Left ventricle myocardium inferior (tissue), 1 donor: ENCODE results near the gene LCE5A. TPM values are rescaled to one million over a fixed set of nuclear protein-coding genes. Genes with fewer than 3 reads are reported as not detected.

Source experiments
- DNase-seq: peaks from one replicate; pipeline ENCODE4 v3.0.0-alpha.2; 2020
- H3K27ac ChIP-seq: fragments of 200-600 bp; replicated peaks from 2 replicates; pipeline ENCODE4 v1.8.0; 2021
- H3K27me3 ChIP-seq: fragments of 200-600 bp; 2 replicates; pipeline ENCODE4 v1.8.0; 2021; ENCODE audit warnings: low read depth
- H3K36me3 ChIP-seq: fragments of 200-600 bp; 2 replicates; pipeline ENCODE4 v1.8.0; 2021
- H3K4me1 ChIP-seq: fragments of 200-600 bp; 2 replicates; pipeline ENCODE4 v1.8.0; 2021
- H3K4me3 ChIP-seq: fragments of 200-600 bp; 2 replicates; pipeline ENCODE4 v1.8.0; 2021; ENCODE audit warnings: mild to moderate bottlenecking, moderate library complexity
- H3K9me3 ChIP-seq: fragments of 200-600 bp; replicated peaks from 2 replicates; pipeline ENCODE4 v1.8.0; 2021
- intact Hi-C: fragments of 100-400 bp; cut with micrococcal nuclease; formaldehyde crosslinking; loops from one replicate; pipeline ENCODE4 v1.11.0; 2022
- total RNA-seq: library from RNA; stranded (reverse); fragmentation: NEBNext Ultra II Directional; extraction: Animal tissue kit (Norgen Biotek cat#: 25700); gene quantifications from one replicate; pipeline ENCODE4 v1.2.1, GENCODE V29; 2021
- TF ChIP-seq, protein P1 (sequence below): fragments of 200-600 bp; IDR thresholded peaks from 2 replicates; pipeline ENCODE4 v1.8.0; 2021; ENCODE audit warnings: antibody characterized with exemption, mild to moderate bottlenecking, borderline replicate concordance
- donor health status: DM: no; HTN: yes; CAD: no; lungs with severe emphysema.

LCE5A gene
- total RNA-seq, 1 donor from 2014 or later, result not detected

DNA sequence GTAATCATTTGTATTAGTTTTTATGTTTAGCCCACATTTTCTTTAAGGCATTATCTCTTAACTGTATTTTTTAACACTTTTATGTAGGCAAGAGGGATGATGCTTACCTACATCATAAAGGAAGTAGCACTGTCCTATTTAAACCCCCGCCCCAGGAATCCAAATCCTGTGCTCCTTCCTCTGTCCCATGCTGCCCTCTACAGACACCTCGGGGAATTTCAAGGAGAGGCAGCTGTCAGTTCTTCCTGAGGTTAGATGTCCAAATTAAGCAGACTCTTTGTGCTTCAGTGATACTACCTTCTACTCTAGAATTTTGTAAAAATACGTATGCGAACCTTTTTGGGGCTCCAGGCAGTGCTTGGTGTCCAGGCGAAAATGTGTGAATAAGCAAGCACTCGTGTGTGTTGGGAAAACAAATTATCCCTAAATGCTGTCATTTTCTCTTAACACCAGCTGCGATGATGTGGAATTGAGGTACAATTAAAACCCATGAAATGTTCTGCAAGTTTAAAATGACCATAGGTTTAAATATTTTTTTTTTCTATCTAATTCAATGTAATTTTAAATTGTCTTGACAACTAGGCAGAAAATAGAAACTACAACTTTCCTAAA is 22.8 kb downstream of the LCE5A start:
- Histone ChIP-seq H3K4me3 (no peak overlapping the region), H3K4me1 (no peaks in the 10 kb centered on the region), H3K36me3 (no peaks in the 10 kb centered on the region), H3K27me3 (peaks cover 27% of the 10 kb centered on the region), H3K27ac (no peak overlapping the region), H3K9me3 (peaks cover 20% of the 10 kb centered on the region)
- DNase-seq, result no peak
- intact Hi-C loops, result no loop called here
- TF ChIP-seq, protein P1, sequence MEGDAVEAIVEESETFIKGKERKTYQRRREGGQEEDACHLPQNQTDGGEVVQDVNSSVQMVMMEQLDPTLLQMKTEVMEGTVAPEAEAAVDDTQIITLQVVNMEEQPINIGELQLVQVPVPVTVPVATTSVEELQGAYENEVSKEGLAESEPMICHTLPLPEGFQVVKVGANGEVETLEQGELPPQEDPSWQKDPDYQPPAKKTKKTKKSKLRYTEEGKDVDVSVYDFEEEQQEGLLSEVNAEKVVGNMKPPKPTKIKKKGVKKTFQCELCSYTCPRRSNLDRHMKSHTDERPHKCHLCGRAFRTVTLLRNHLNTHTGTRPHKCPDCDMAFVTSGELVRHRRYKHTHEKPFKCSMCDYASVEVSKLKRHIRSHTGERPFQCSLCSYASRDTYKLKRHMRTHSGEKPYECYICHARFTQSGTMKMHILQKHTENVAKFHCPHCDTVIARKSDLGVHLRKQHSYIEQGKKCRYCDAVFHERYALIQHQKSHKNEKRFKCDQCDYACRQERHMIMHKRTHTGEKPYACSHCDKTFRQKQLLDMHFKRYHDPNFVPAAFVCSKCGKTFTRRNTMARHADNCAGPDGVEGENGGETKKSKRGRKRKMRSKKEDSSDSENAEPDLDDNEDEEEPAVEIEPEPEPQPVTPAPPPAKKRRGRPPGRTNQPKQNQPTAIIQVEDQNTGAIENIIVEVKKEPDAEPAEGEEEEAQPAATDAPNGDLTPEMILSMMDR, result peak; percentile 43

DNA sequence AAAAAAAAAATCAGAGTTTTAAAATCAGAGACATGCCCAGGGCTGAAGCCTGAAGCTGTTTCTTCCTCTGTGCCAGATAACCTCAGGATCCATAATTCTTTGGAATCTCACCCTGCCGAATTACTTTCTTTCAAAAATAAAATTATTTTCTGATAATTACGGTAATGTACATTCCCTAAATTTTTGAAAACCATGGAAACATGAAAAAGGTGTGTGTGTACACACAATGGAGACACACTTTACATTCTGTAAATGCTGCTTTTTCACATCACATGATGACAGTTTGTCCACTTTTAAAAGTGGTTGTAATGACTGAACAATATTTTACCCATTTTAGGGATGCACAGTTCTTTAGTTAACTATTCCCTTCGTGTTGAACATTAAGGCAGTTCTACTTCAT is 25.2 kb downstream of the LCE5A start:
- Histone ChIP-seq H3K9me3 (peaks cover 10% of the 10 kb centered on the region), H3K4me3 (no peak overlapping the region), H3K27ac (no peak overlapping the region), H3K27me3 (peaks cover 29% of the 10 kb centered on the region), H3K36me3 (no peaks in the 10 kb centered on the region), H3K4me1 (no peaks in the 10 kb centered on the region)
- no peak for DNase-seq
- TF ChIP-seq, protein P1, result no peak
- intact Hi-C loops, result no loop called here

DNA sequence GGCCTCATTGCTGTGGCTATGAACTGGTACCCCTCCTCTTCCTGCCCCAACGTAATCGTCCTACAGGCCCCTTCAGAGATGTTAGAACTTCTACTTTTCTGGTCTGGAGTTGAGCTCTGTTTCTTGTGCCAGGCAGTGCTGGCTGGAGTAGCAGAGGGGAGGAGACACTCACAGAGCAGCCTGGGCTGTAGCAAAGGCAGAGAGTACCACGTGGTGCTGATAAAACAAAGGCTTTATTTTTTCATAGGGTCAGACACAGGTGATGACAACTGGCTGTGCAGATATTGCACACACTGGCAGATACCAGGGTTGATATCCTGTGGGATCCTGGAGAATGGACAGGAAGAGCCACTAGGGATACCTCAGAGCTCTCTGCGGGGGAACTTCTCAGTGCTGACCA is 26.9 kb downstream of the LCE5A start:
- no peak overlapping the region for H3K27ac ChIP-seq
- no peaks in the 10 kb centered on the region for H3K9me3 ChIP-seq
- no peak overlapping the region for H3K4me3 ChIP-seq
- DNase-seq, result no peak
- H3K4me1 ChIP-seq, result no peaks in the 10 kb centered on the region
- intact Hi-C loops, result no loop called here
- H3K27me3 ChIP-seq, result peaks cover 42% of the 10 kb centered on the region
- TF ChIP-seq, protein P1, result no peak
- no peaks in the 10 kb centered on the region for H3K36me3 ChIP-seq

GRCh38 chr1:152539901-152540300 is 29.3 kb downstream of the LCE5A start:
- no peak for DNase-seq
- intact Hi-C loops, result no loop called here

DNA sequence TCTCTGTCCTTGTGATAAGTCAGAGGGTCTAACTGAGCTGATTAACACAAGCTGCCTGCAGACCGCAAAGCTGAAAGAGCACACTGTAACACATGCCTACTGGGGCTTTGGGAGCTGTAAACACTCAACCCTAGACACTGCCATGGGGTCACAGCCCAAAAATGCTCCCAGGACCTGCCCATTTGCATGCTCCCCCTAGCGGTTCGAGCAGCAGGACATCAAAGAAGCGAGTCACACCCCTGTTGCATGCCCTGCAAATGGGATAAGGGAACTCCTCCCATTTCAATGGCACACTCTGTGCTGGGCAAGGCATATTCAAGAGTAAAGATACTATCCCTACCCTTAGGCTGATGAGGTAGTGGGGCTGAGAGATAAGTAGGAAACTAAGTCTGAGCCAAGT is 33.2 kb downstream of the LCE5A start:
- Histone ChIP-seq H3K4me1 (no peaks in the 10 kb centered on the region), H3K27ac (no peak overlapping the region), H3K27me3 (peaks cover 24% of the 10 kb centered on the region), H3K9me3 (peaks cover 5% of the 10 kb centered on the region), H3K4me3 (no peak overlapping the region), H3K36me3 (no peaks in the 10 kb centered on the region)
- no peak for DNase-seq
- TF ChIP-seq, protein P1, result no peak
- intact Hi-C loops, result no loop called here

More at GRCh38 chr1:152539901-152540300, 29.3 kb downstream of the LCE5A start:
- peaks cover 43% of the 10 kb centered on the region for H3K27me3 ChIP-seq
- no peaks in the 10 kb centered on the region for H3K36me3 ChIP-seq
- TF ChIP-seq, protein P1, result no peak
- H3K4me3 ChIP-seq, result no peak overlapping the region
- H3K9me3 ChIP-seq, result no peaks in the 10 kb centered on the region
- H3K4me1 ChIP-seq, result no peaks in the 10 kb centered on the region
- no peak overlapping the region for H3K27ac ChIP-seq
